ENCODE data around the gene MEIS2.

DNA sequence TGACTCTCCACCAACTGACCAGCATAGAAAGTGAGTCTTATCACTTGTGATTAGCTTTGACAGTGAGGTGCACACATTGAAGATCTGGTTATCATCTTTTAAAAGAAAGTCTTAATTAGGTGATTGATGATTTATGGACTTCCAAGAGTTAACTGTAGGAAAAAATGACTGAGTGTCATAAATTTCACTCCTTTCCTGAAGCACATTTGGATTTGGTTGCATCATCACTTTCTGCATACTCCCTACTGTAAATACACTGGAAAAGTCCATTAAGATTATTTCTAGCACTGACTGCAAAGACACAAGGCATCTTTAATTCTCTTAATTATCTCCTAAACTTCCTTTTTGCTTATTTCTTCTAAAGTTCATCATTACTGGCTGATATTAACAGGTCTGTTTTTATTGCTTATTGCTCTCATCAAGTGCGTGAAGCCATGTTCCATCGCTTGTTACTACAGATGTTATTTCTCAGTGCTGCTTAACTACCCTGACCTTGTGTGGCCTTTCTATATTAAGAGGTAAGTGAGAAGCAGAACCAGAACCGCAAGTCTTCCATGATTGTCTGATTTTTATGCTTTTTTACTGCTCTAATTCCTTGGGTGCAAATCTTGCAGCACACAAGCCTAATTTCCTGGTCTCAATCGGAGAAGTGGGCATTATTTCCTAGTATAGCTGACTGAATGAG is 153.2 kb downstream of the MEIS2 start:
- TF ChIP-seq, protein P1, sequence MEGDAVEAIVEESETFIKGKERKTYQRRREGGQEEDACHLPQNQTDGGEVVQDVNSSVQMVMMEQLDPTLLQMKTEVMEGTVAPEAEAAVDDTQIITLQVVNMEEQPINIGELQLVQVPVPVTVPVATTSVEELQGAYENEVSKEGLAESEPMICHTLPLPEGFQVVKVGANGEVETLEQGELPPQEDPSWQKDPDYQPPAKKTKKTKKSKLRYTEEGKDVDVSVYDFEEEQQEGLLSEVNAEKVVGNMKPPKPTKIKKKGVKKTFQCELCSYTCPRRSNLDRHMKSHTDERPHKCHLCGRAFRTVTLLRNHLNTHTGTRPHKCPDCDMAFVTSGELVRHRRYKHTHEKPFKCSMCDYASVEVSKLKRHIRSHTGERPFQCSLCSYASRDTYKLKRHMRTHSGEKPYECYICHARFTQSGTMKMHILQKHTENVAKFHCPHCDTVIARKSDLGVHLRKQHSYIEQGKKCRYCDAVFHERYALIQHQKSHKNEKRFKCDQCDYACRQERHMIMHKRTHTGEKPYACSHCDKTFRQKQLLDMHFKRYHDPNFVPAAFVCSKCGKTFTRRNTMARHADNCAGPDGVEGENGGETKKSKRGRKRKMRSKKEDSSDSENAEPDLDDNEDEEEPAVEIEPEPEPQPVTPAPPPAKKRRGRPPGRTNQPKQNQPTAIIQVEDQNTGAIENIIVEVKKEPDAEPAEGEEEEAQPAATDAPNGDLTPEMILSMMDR (IDR thresholded peaks at IDR 0.05) = no peak
- TF ChIP-seq POLR2A (IDR thresholded peaks at IDR 0.05) (no peak), POLR2AphosphoS5 (IDR thresholded peaks at IDR 0.05) (no peak), EP300 (IDR thresholded peaks at IDR 0.05) (no peak)

Data from suprapubic skin (tissue), 4 donors.